ENCODE data around the gene NT5C3B.

DNA sequence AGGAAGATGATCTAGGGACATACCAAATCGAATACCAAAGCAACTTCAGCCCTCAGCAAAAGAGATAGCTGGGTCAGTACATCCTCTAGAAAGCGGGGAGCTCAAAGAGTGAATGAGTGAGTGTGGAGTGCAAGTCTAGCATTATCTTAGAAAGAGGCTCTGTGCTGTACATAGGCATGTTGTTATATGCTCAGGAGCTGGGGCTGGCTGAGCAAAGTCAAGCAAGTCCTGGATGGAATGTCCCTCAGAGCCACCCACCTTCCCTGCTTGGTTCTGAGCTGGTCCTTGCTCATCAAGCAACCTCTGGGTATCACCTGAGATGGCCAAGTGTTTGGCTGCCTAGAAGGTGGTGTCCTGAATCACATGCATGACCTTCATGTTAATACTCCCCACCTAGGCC lies 34.1 kb upstream of the NT5C3B start:
- TF ChIP-seq POLR2A (IDR thresholded peaks at IDR 0.05), result no peak
- TF ChIP-seq, protein P1, sequence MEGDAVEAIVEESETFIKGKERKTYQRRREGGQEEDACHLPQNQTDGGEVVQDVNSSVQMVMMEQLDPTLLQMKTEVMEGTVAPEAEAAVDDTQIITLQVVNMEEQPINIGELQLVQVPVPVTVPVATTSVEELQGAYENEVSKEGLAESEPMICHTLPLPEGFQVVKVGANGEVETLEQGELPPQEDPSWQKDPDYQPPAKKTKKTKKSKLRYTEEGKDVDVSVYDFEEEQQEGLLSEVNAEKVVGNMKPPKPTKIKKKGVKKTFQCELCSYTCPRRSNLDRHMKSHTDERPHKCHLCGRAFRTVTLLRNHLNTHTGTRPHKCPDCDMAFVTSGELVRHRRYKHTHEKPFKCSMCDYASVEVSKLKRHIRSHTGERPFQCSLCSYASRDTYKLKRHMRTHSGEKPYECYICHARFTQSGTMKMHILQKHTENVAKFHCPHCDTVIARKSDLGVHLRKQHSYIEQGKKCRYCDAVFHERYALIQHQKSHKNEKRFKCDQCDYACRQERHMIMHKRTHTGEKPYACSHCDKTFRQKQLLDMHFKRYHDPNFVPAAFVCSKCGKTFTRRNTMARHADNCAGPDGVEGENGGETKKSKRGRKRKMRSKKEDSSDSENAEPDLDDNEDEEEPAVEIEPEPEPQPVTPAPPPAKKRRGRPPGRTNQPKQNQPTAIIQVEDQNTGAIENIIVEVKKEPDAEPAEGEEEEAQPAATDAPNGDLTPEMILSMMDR (IDR thresholded peaks at IDR 0.05), result no peak
